ENCODE results near the gene KIAA0753. TPM values are rescaled to one million over a fixed set of nuclear protein-coding genes. Genes with fewer than 3 reads are reported as not detected.

KIAA0753 gene
- total and polyA plus RNA-seq, 2 of the 13 experiments (the other 11 are each of a cell fraction or from before 2014, with no cell fraction given) = 5.2 to 9.1 TPM

DNA sequence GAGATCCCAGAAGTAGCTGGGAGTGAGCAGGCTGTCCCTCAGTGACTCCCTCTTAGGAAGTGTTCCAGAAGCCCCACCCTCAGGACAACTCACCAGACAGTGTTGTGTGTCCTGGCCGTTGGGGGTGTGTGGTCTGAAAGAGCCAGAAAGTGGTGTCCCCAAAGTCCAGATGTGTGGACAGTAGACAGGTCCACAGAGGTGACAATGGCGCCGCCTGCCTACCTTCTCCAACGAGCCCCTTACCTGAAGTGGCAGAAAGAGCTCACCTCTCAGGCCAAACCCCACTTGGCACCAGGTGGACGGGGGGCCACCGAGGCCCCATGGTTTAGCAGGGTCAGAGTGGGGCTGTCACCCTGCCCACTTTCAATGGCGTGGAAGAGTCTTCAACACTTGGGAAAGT lies 30.9 kb upstream of the KIAA0753 start:
- no peak for FAIRE-seq
- H3K4me2 ChIP-seq (ENCODE audit: low read depth, low read length) = no peak overlapping the region
- H3K36me3 ChIP-seq (replicated peaks in 1 of 2; ENCODE audit: control insufficient read depth in 1 of 2, insufficient read depth in 2 of 2, low read length in 2 of 2) = no peaks in the 10 kb centered on the region
- ChIA-PET CTCF (ENCODE audit: low intra/inter-chr PET ratio, low total read pairs) (no interaction called here), POLR2A (interaction anchor here (1.2 to 1.8 kb wide), 3 partner anchors 29 to 41 kb away, joined by 4 to 10 read pairs (median 7); no protein-coding TSS in a partner anchor)
- no peaks in the 10 kb centered on the region for H3K27me3 ChIP-seq (ENCODE audit: control insufficient read depth in 1 of 2, insufficient read depth in 2 of 2, low read length in 2 of 2)
- H3K4me3 ChIP-seq (replicated peaks in 1 of 3; ENCODE audit: insufficient read depth in 1 of 3, low read depth in 2 of 3, low read length in 3 of 3) = no peak overlapping the region
- in situ Hi-C loops (cut with HindIII; ENCODE audit: extremely low pct_ligation_motif_present, low pct_unique_long_range_greater_than_20kb) = no loop called here
- no peak overlapping the region for H2AFZ ChIP-seq (ENCODE audit: low read length)
- H3K9ac ChIP-seq (ENCODE audit: insufficient read depth, low read depth, low read length) = no peak overlapping the region
- H3K79me2 ChIP-seq (ENCODE audit: insufficient read depth, low read length) = no peaks in the 10 kb centered on the region
- no TSS peak for BruUV-seq (replicated peaks)
- ATAC-seq = no peak
- no peak overlapping the region for H3K27ac ChIP-seq (ENCODE audit: extremely low read length, insufficient read depth, low read length)
- H3K4me1 ChIP-seq (ENCODE audit: insufficient read depth, low read length) = peaks cover 56% of the 10 kb centered on the region
- H3K9me3 ChIP-seq (ENCODE audit: low read length) = no peaks in the 10 kb centered on the region
- H4K20me1 ChIP-seq (ENCODE audit: insufficient read depth, low read length) = no peaks in the 10 kb centered on the region
- no peak for DNase-seq (ENCODE audit: low spot score)
- intact Hi-C loops (cut with micrococcal nuclease; ENCODE audit: unreplicated experiment) = no loop called here
- 80% methylated on average over 1 of the region's 7 CpGs for WGBS (ENCODE audit: low lambda C conversion rate)
- no peak for TF ChIP-seq PAX8 (CRISPR knock-in tag; IDR thresholded peaks at IDR 0.05; ENCODE audit: borderline replicate concordance)
- TF ChIP-seq, protein P1, sequence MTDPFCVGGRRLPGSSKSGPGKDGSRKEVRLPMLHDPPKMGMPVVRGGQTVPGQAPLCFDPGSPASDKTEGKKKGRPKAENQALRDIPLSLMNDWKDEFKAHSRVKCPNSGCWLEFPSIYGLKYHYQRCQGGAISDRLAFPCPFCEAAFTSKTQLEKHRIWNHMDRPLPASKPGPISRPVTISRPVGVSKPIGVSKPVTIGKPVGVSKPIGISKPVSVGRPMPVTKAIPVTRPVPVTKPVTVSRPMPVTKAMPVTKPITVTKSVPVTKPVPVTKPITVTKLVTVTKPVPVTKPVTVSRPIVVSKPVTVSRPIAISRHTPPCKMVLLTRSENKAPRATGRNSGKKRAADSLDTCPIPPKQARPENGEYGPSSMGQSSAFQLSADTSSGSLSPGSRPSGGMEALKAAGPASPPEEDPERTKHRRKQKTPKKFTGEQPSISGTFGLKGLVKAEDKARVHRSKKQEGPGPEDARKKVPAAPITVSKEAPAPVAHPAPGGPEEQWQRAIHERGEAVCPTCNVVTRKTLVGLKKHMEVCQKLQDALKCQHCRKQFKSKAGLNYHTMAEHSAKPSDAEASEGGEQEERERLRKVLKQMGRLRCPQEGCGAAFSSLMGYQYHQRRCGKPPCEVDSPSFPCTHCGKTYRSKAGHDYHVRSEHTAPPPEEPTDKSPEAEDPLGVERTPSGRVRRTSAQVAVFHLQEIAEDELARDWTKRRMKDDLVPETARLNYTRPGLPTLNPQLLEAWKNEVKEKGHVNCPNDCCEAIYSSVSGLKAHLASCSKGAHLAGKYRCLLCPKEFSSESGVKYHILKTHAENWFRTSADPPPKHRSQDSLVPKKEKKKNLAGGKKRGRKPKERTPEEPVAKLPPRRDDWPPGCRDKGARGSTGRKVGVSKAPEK (CRISPR knock-in tag; IDR thresholded peaks at IDR 0.05; ENCODE audit: borderline replicate concordance) = no peak
- TF ChIP-seq GRHL1 (CRISPR knock-in tag; conservative IDR thresholded peaks at IDR 0.05) = no peak
- TF ChIP-seq ZNF782 (CRISPR knock-in tag; IDR thresholded peaks at IDR 0.05; ENCODE audit: borderline replicate concordance) = no peak
- no peak for TF ChIP-seq ZNF10 (CRISPR knock-in tag; IDR thresholded peaks at IDR 0.05; ENCODE audit: borderline replicate concordance, low read depth)
- no peak for TF ChIP-seq RBAK (CRISPR knock-in tag; IDR thresholded peaks at IDR 0.05)
- no peak for TF ChIP-seq TAF15 (IDR thresholded peaks at IDR 0.05; ENCODE audit: low read depth, low read length, poor library complexity, severe bottlenecking)
- no peak for TF ChIP-seq SMAD1 (CRISPR knock-in tag; IDR thresholded peaks at IDR 0.05; ENCODE audit: borderline replicate concordance, low read depth)
- no peak for TF ChIP-seq ESRRA (CRISPR knock-in tag; IDR thresholded peaks at IDR 0.05; ENCODE audit: low read depth)
- TF ChIP-seq ZNF567 (CRISPR knock-in tag; IDR thresholded peaks at IDR 0.05; ENCODE audit: borderline replicate concordance) = no peak
- no peak for TF ChIP-seq RFXAP (CRISPR knock-in tag; IDR thresholded peaks at IDR 0.05; ENCODE audit: borderline replicate concordance)
- TF ChIP-seq ZBTB4 (CRISPR knock-in tag; IDR thresholded peaks at IDR 0.05; ENCODE audit: borderline replicate concordance) = no peak
- TF ChIP-seq, protein P2, sequence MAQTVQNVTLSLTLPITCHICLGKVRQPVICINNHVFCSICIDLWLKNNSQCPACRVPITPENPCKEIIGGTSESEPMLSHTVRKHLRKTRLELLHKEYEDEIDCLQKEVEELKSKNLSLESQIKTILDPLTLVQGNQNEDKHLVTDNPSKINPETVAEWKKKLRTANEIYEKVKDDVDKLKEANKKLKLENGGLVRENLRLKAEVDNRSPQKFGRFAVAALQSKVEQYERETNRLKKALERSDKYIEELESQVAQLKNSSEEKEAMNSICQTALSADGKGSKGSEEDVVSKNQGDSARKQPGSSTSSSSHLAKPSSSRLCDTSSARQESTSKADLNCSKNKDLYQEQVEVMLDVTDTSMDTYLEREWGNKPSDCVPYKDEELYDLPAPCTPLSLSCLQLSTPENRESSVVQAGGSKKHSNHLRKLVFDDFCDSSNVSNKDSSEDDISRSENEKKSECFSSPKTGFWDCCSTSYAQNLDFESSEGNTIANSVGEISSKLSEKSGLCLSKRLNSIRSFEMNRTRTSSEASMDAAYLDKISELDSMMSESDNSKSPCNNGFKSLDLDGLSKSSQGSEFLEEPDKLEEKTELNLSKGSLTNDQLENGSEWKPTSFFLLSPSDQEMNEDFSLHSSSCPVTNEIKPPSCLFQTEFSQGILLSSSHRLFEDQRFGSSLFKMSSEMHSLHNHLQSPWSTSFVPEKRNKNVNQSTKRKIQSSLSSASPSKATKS (CRISPR knock-in tag; IDR thresholded peaks at IDR 0.05) = no peak
- no peak for TF ChIP-seq ETV6 (CRISPR knock-in tag; conservative IDR thresholded peaks at IDR 0.05)
